Hepatic stellate cell (primary cell): ENCODE measurements around the gene DLGAP1.
"Not testable (repeated sequence)": the region's sequence is repeated elsewhere in the genome, so short reads cannot be mapped to it uniquely, and the experiment has no call there.

ENCODE experiments used
- DNase-seq: peaks from one replicate; pipeline ENCODE4 v3.0.0; 2011; ENCODE audit warnings: low spot score

Gene DLGAP1

DNA sequence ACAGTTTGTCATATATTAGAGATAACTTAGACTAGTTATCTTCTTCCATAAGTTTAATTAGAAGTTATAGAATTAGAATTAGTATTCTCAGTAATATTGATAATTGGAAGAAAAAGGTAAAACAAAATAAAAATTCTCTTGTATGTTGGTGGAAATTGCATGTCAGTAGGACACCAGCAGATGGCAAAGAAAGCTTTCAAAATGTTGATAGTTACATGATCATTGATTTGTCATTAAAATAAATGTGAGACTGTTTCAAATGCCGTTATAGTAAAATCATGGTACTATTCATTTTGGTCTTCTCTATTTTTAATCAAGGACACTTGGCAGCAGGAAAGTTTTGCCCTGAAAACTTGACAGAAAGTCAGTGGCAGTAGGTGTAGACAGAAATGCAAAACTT is 734.9 kb downstream of the DLGAP1 start:
- no peak for DNase-seq

DNA sequence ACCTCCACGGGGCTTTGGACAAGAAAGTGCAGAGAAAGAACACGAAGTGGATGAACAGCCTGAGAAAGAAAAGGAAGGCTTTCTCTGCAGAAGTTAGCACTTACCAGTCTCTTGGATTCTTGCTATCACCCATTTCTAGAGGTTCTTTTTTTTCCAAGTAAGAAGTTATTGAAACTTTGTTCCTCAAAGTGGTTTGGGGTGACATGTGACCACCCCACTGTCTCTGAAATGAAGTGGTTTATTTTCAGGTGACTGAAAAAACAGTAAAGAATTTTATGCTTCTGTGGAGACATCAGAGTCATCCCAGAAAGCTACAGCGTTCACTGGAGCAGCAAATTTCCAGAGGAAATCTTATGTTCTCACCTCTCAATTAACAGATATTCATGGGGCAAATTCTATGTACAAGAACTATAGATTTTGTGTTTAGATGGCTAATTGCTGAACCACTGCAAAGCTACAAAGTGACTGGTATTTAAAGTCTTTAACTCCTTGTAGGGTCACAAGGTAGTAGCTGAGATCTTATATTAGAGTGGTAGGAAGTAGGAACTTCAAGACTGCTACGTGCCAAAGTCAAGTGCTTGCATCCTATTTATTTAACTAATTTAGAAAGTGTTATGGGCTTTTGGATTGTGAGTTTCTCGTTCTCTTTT is 737.6 kb downstream of the DLGAP1 start:
- DNase-seq, result no peak

GRCh38 chr18:3716116-3716660 is 738.9 kb downstream of the DLGAP1 start:
- no peak for DNase-seq

DNA sequence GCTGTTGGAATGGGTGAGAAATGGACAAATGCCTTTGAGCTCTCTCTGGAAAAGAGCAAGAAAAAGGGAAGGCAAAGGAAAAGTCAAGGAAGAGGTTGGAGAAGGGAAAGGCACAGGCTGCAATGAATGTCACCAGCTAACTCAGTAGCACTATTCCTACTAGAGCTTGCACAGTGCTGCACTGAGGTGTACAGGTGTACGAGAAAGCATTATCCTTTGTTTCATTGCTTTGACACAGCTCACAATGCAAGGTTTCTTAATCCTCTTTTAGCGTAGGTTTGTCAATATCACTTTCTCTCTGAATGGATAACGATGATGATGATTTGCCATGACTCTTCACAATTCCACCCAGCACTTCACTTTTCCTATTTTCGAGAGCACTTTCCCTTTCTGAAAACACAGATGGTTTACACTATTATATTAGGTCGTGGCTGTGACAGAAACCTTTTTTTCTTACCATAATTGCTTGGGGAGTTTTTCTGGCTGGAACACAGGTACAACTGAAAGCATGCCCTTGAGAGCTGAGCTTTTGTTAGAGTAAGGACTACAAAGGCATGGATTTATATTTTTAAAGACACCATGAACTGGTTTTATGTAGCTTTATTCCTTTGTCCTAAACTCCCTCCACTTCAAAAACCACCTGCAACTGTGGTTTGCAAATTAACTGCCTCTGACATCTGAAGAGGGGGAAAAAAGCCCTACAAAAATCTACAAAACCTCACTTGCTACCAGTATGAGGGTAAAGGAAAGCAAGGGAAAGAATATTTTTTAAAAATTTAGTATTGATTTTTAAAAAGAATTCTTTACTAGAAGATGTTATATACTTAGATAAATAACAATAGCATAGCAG is 739.7 kb downstream of the DLGAP1 start:
- no peak for DNase-seq

- DNase-seq, result no peak
Observed at GRCh38 chr18:3713708-3714107, 741.4 kb downstream of the DLGAP1 start.

GRCh38 chr18:3713166-3713565 is 741.9 kb downstream of the DLGAP1 start:
- DNase-seq, result no peak

GRCh38 chr18:3712491-3712890 is 742.6 kb downstream of the DLGAP1 start:
- DNase-seq, result no peak

DNA sequence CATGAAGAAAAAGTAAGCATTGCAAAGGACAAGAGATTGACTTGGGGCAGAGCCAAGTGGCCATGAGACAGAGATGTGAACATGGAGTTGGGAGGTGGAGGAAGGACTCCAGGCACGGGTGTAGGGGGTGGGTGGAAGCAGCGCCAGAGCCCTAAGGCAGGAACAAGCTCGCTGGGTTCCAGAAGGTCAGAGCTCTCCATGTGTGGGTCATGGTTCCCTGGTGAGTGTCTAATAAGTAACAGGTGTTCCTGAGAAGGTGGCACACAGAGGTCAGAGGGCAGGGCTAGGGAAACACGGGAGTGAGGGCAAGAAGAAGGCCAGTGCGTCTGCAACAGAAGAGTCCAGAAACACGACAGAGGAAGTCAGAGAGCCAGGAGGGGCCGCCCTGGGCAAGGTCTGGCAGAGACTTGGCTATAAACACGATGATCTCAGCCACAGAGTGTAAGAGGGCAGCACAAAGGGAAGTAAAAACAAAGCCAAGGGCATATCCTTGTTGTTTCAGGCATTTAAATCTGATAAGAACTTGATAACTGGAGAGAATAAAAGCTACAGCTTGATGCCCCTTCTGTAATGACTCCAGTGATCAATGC is 744.3 kb downstream of the DLGAP1 start:
- no peak for DNase-seq

DNA sequence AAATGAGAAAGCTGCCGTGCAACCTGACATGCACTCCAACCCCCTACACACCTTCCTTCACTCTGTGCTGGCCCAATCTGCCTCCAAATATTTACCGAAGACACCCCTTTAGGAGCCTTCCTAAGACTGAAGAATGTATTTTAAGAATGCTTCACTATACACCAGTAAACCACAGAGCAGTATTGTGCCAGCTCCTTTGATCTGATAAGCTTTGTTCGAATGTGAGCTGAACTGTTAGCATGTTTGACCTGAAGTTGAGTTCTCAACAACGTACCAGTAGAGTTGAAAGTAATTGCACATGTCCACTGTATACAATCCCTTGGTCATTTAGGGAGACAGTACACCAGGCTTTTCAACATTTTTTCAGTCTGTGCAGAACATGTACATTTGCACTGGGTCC is 745.9 kb downstream of the DLGAP1 start:
- no peak for DNase-seq

- no peak for DNase-seq
Observed at GRCh38 chr18:3706279-3707097, 748.6 kb downstream of the DLGAP1 start.

GRCh38 chr18:3704556-3705344 is 750.4 kb downstream of the DLGAP1 start:
- DNase-seq, result no peak

DNA sequence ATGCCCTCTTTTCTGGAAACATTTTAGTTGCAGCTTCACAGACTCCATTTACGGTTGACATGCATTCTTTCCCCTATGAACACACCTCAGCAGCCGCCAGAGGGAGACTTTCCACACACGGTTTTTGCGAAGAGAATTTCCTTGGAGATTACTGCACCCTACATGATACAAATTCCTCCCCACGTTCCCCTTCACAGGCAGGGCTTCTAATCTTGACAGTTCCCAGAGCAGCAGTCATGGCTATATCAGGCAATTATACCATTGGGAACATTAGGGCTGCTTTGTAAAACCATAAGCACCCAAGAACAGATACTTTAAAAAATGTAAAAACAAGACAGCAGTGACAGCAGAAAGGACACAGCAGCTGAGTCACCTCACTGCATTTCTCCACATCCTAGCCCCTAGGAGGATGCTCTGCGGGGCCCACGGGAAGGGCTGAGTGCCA is 751.4 kb downstream of the DLGAP1 start:
- DNase-seq, result peak; percentile 51

DNA sequence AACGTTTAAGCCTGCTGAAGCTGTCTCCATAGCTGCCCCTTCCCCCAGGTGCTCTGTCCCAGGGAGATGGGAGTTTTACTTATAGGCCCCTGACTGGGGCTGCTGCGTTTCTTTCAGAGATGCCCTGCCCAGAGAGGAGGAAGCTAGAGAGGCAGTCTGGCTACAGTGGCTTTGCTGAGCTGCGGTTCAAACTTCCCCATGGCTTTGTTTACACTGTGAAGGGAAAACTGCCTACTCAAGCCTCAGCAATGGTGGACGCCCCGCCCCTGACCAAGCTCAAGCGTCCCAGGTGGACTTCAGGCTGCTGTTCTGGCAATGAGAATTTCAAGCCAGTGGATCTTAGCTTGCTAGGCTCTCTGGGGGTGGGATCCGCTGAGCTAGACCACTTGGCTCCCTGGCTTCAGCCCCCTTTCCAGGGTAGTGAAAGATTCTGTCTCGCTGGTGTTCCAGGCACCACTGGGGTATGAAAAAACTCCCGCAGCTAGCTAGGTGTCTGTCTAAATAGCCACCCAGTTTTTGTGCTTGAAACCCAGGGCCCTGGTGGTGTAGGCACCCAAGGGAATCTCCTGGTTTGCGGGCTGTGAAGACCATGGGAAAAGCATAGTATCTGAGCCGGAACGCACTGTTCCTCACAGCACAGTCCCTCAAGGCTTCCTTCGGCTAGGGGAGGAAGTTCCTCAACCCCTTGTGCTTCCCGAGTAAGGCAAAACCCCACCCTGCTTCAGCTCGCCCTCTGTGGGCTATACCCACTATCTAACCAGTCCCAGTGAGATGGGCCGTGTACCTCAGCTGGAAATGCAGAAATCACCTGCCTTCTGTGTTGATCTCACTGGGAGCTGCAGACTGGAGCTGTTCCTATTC is 755.2 kb downstream of the DLGAP1 start:
- DNase-seq, result not testable (repeated sequence)

- not testable (repeated sequence) for DNase-seq
Observed at GRCh38 chr18:3694030-3694778, 760.9 kb downstream of the DLGAP1 start.

DNA sequence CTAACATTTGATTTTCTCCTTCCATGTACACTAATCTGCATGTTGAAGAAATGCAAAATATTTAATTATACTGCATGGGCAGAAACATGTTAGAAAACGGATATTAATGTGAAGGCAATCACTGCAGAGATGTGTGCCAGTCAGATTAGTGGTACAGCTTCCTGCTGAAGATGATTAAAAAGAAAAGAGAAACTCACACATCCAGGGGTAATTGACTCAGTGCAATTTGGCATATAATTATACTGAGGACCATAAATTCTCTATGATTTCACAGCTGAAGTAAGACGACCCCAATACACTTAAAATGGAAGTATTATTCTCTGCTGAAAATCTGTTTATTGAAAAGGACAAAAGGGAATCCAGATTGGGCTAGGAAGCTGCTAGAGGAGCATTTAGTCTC is 761.7 kb downstream of the DLGAP1 start:
- DNase-seq, result no peak

- DNase-seq, result no peak
Observed at GRCh38 chr18:3692691-3693090, 762.4 kb downstream of the DLGAP1 start.

DNA sequence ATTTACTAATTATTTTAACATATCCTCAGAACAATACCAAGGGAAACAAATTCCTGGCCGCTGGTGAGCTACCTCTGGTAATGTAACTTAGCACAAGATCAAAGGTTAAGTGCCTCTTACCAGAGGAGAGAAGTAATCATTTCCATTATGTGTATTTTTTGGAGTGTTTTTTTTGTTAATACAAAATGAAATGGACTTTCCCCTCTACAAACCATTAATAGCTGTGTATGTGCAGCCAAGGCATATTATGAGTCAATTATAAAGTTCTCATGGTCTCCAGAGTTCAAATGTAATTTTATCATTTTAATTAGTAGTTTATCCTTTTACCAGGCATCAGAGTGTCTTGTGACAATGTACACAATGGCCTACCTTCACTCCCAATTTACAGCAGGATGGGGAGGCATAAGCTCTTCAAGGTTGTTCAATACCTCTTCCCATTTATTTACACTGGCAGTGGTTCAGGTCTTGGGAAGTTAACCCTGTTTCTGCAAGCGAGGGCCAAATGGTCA is 762.9 kb downstream of the DLGAP1 start:
- DNase-seq, result no peak

- DNase-seq, result no peak
Observed at GRCh38 chr18:3691705-3692104, 763.4 kb downstream of the DLGAP1 start.

GRCh38 chr18:3690764-3691066 is 764.4 kb downstream of the DLGAP1 start:
- DNase-seq, result no peak
